SK-N-SH (cell line): ENCODE results near the gene IFNGR1. TPM values are rescaled to one million over a fixed set of nuclear protein-coding genes. Genes with fewer than 3 reads are reported as not detected.

Source experiments
- CTCF ChIA-PET: fragments of 300-600, 350-600 bp; formaldehyde crosslinking; extraction: SDS; loops from one replicate; lab custom pipeline; 2021; lab: Yijun Ruan, JAX
- POLR2A ChIA-PET: fragments of 350-600 bp; sonication (Branson Sonifier 250); formaldehyde crosslinking; extraction: SDS; loops from one replicate; lab custom pipeline; 2020; ENCODE audit warnings: antibody characterized with exemption, inconsistent platforms; lab: Yijun Ruan, JAX
- DNase-seq: peaks from one replicate; pipeline ENCODE4 v3.0.0; 2012
- H2AFZ ChIP-seq: fragments of 200-600 bp; sonication (generic); 2 replicates; pipeline ENCODE4 v1.8.1; 2016; ENCODE audit warnings: antibody characterized with exemption, mild to moderate bottlenecking, low read depth
- H3F3A ChIP-seq: fragments of 200-600 bp; sonication (generic); replicated peaks from 2 replicates; pipeline ENCODE3; 2016; ENCODE audit warnings: antibody characterized with exemption, mild to moderate bottlenecking; ENCODE audit not compliant: insufficient read depth
- H3K27ac ChIP-seq, 2 experiments: fragments of 200-500 bp in 1 of 2; fragments of 200-600 bp in 1 of 2; sonication (Bioruptor generic) in 1 of 2; sonication (generic), shearing (Covaris generic) in 1 of 2; 2 replicates each; pipeline versions ENCODE4 v1.5.1 to v1.6.1; 2014 to 2016; ENCODE audit warnings: low read depth in 2 of 2, inconsistent platforms in 1 of 2, low read length in 1 of 2, mild to moderate bottlenecking in 1 of 2, mixed read lengths in 1 of 2
- H3K27me3 ChIP-seq: fragments of 200-600 bp; sonication (generic), shearing (Covaris generic); 2 replicates; pipeline ENCODE4 v1.6.1; 2016; ENCODE audit warnings: mixed run types; ENCODE audit not compliant: insufficient read depth
- H3K36me3 ChIP-seq, 2 experiments: fragments of 200-500 bp in 1 of 2; fragments of 200-600 bp in 1 of 2; sonication (Bioruptor generic) in 1 of 2; sonication (generic) in 1 of 2; replicated peaks in 1 of 2; 2 replicates each; pipeline versions ENCODE3 to v1.5.1; 2014 to 2016; ENCODE audit warnings: low read length in 1 of 2, mild to moderate bottlenecking in 1 of 2; ENCODE audit not compliant: insufficient read depth in 2 of 2, control insufficient read depth in 1 of 2
- H3K4me1 ChIP-seq, 2 experiments: fragments of 200-500 bp in 1 of 2; fragments of 200-600 bp in 1 of 2; sonication (Bioruptor generic) in 1 of 2; sonication (generic), shearing (Covaris generic) in 1 of 2; 2 replicates each; pipeline versions ENCODE4 v1.5.1 to v1.6.1; 2014 to 2016; ENCODE audit warnings: low read depth in 1 of 2, low read length in 1 of 2, mixed run types in 1 of 2; ENCODE audit not compliant: insufficient read depth in 2 of 2, control insufficient read depth in 1 of 2
- H3K4me2 ChIP-seq: fragments of 200-600 bp; sonication (generic), shearing (Covaris generic); 2 replicates; pipeline ENCODE4 v1.6.1; 2017; ENCODE audit warnings: mixed run types
- H3K4me3 ChIP-seq, 2 experiments: fragments of 200-500 bp in 1 of 2; fragments of 200-600 bp in 1 of 2; sonication (Bioruptor generic) in 1 of 2; sonication (generic), shearing (Covaris generic) in 1 of 2; 2 replicates each; pipeline versions ENCODE4 v1.5.1 to v1.8.1; 2014 to 2016; ENCODE audit warnings: low read depth in 2 of 2, inconsistent platforms in 1 of 2, low read length in 1 of 2, mild to moderate bottlenecking in 1 of 2, mixed read lengths in 1 of 2, moderate library complexity in 1 of 2
- H3K79me2 ChIP-seq: fragments of 200-600 bp; sonication (generic); 2 replicates; pipeline ENCODE4 v1.8.1; 2017; ENCODE audit warnings: mild to moderate bottlenecking; ENCODE audit not compliant: insufficient read depth
- H3K9ac ChIP-seq: fragments of 200-600 bp; sonication (generic); 2 replicates; pipeline ENCODE4 v1.6.1; 2017; ENCODE audit warnings: mixed run types
- H3K9me2 ChIP-seq: fragments of 200-600 bp; sonication (generic); 2 replicates; pipeline ENCODE4 v1.6.1; 2017; ENCODE audit warnings: mixed run types
- H3K9me3 ChIP-seq: fragments of 200-600 bp; sonication (generic); 2 replicates; pipeline ENCODE4 v1.6.1; 2017; ENCODE audit warnings: mixed run types, mild to moderate bottlenecking, moderate library complexity
- H4K20me1 ChIP-seq: fragments of 200-600 bp; sonication (generic); 2 replicates; pipeline ENCODE4 v1.6.1; 2017; ENCODE audit warnings: mild to moderate bottlenecking, mixed run types; ENCODE audit not compliant: insufficient read depth
- ELF1 ChIP-seq: IDR thresholded peaks from 2 replicates; pipeline ENCODE4 v1.4.0; 2012
- EP300 ChIP-seq, 2 experiments: IDR thresholded peaks; 2 replicates each; pipeline versions ENCODE4 v1.4.0 to v1.6.1; 2012; ENCODE audit warnings: borderline replicate concordance in 1 of 2, low read depth in 1 of 2, low read length in 1 of 2
- FOXM1 ChIP-seq: IDR thresholded peaks from 2 replicates; pipeline ENCODE4 v1.4.0; 2012; ENCODE audit warnings: low read depth, mild to moderate bottlenecking
- GATA2 ChIP-seq: sonication (generic); formaldehyde crosslinking; IDR thresholded peaks from 2 replicates; pipeline ENCODE4 v1.5.0; 2020; ENCODE audit warnings: mild to moderate bottlenecking, missing genetic modification reagents
- JUND ChIP-seq: IDR thresholded peaks from 2 replicates; pipeline ENCODE4 v1.4.0; 2012
- NFIC ChIP-seq: IDR thresholded peaks from 2 replicates; pipeline ENCODE4 v1.4.0; 2012; ENCODE audit warnings: borderline replicate concordance
- PBX3 ChIP-seq: IDR thresholded peaks from 2 replicates; pipeline ENCODE4; 2012
- SIN3A ChIP-seq: IDR thresholded peaks from 2 replicates; pipeline ENCODE4 v1.6.1; 2012; ENCODE audit warnings: low read depth, mild to moderate bottlenecking, low read length, moderate library complexity, borderline replicate concordance
- SMC3 ChIP-seq: IDR thresholded peaks from 2 replicates; pipeline ENCODE4 v1.6.1; 2012; ENCODE audit warnings: low read depth, low read length, improper control_type of control experiment
- YY1 ChIP-seq: IDR thresholded peaks from 2 replicates; pipeline ENCODE4 v1.4.0; 2012; ENCODE audit warnings: low read depth, mild to moderate bottlenecking
- WGBS: methylation state at CpG from one replicate; pipeline ENCODE4 v1.1.6; 2017; ENCODE audit warnings: low lambda C conversion rate; 5-methylcytosine and 5-hydroxymethylcytosine counted together
- polyA plus RNA-seq, 3 experiments: library from polyadenylated mRNA; depleted of rRNA; stranded (reverse); fragments of >200 nt; gene quantifications; 2 replicates each; pipeline ENCODE4 v1.2.3, GENCODE V29; 2012
- TF ChIP-seq, protein P1 (sequence below): IDR thresholded peaks from 2 replicates; pipeline ENCODE4 v1.4.0; 2012; ENCODE audit warnings: low read depth, borderline replicate concordance
- TF ChIP-seq, protein P2 (sequence below): fragments of 200-600 bp; sonication (generic); IDR thresholded peaks from 2 replicates; pipeline ENCODE4 v1.6.1; 2017; ENCODE audit warnings: antibody characterized with exemption, mild to moderate bottlenecking, moderate library complexity
- TF ChIP-seq, protein P3 (sequence below): IDR thresholded peaks from 2 replicates; pipeline ENCODE4 v1.4.0; 2012; ENCODE audit warnings: low read depth, borderline replicate concordance
- TF ChIP-seq, protein P4 (sequence below): fragments of 150-350 bp; IDR thresholded peaks from 2 replicates; pipeline ENCODE4 v1.6.1; 2016; ENCODE audit warnings: mild to moderate bottlenecking, low read depth, low read length

Gene IFNGR1
- polyA plus RNA-seq, 1 of the 3 experiments (the other 2 are of a cell fraction), result 11.5 TPM

GRCh38 chr6:137229075-137229759 is 10.0 kb upstream of the IFNGR1 start:
- Histone ChIP-seq H3K79me2 (no peaks in the 10 kb centered on the region), H3K4me2 (no peak overlapping the region), H3K9me2 (no peaks in the 10 kb centered on the region), H3K9me3 (no peaks in the 10 kb centered on the region), H3K27ac (no peak overlapping the region), H2AFZ (no peak overlapping the region), H3K4me1 (no peaks in the 10 kb centered on the region), H3K27me3 (no peaks in the 10 kb centered on the region), H4K20me1 (no peaks in the 10 kb centered on the region), H3K4me3 (no peak overlapping the region), H3K9ac (no peak overlapping the region), H3F3A (no peaks in the 10 kb centered on the region), H3K36me3 (no peaks in the 10 kb centered on the region)
- ChIA-PET POLR2A (no interaction called here), CTCF (interaction anchor here (0.6 kb wide), 1 partner anchor 384 kb away, joined by 3 read pairs; no protein-coding TSS in a partner anchor)
- 24% methylated on average over 3 of the region's 3 CpGs for WGBS
- TF ChIP-seq, protein P1, sequence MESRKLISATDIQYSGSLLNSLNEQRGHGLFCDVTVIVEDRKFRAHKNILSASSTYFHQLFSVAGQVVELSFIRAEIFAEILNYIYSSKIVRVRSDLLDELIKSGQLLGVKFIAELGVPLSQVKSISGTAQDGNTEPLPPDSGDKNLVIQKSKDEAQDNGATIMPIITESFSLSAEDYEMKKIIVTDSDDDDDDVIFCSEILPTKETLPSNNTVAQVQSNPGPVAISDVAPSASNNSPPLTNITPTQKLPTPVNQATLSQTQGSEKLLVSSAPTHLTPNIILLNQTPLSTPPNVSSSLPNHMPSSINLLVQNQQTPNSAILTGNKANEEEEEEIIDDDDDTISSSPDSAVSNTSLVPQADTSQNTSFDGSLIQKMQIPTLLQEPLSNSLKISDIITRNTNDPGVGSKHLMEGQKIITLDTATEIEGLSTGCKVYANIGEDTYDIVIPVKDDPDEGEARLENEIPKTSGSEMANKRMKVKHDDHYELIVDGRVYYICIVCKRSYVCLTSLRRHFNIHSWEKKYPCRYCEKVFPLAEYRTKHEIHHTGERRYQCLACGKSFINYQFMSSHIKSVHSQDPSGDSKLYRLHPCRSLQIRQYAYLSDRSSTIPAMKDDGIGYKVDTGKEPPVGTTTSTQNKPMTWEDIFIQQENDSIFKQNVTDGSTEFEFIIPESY, result no peak
- no peak for TF ChIP-seq EP300 (IDR thresholded peaks at IDR 0.05; ENCODE audit: borderline replicate concordance in 1 of 2, low read depth in 1 of 2, low read length in 1 of 2)
- no peak for TF ChIP-seq SIN3A
- TF ChIP-seq PBX3, result no peak
- no peak for TF ChIP-seq JUND
- no peak for TF ChIP-seq FOXM1
- TF ChIP-seq ELF1, result no peak
- TF ChIP-seq, protein P2, sequence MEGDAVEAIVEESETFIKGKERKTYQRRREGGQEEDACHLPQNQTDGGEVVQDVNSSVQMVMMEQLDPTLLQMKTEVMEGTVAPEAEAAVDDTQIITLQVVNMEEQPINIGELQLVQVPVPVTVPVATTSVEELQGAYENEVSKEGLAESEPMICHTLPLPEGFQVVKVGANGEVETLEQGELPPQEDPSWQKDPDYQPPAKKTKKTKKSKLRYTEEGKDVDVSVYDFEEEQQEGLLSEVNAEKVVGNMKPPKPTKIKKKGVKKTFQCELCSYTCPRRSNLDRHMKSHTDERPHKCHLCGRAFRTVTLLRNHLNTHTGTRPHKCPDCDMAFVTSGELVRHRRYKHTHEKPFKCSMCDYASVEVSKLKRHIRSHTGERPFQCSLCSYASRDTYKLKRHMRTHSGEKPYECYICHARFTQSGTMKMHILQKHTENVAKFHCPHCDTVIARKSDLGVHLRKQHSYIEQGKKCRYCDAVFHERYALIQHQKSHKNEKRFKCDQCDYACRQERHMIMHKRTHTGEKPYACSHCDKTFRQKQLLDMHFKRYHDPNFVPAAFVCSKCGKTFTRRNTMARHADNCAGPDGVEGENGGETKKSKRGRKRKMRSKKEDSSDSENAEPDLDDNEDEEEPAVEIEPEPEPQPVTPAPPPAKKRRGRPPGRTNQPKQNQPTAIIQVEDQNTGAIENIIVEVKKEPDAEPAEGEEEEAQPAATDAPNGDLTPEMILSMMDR, result no peak
- TF ChIP-seq GATA2 (CRISPR knock-in tag), result no peak
- TF ChIP-seq NFIC, result no peak
- TF ChIP-seq, protein P3, sequence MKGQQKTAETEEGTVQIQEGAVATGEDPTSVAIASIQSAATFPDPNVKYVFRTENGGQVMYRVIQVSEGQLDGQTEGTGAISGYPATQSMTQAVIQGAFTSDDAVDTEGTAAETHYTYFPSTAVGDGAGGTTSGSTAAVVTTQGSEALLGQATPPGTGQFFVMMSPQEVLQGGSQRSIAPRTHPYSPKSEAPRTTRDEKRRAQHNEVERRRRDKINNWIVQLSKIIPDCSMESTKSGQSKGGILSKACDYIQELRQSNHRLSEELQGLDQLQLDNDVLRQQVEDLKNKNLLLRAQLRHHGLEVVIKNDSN, result no peak
- no peak for TF ChIP-seq SMC3
- TF ChIP-seq YY1, result no peak
- TF ChIP-seq, protein P4, sequence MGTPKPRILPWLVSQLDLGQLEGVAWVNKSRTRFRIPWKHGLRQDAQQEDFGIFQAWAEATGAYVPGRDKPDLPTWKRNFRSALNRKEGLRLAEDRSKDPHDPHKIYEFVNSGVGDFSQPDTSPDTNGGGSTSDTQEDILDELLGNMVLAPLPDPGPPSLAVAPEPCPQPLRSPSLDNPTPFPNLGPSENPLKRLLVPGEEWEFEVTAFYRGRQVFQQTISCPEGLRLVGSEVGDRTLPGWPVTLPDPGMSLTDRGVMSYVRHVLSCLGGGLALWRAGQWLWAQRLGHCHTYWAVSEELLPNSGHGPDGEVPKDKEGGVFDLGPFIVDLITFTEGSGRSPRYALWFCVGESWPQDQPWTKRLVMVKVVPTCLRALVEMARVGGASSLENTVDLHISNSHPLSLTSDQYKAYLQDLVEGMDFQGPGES, result no peak
- DNase-seq, result no peak
